Trophoblast cell (in vitro differentiated cells and primary cell): ENCODE data around the gene SAMD5. TPM values are rescaled to one million over a fixed set of nuclear protein-coding genes. Genes with fewer than 3 reads are reported as not detected.

Experiments
- DNase-seq, 2 donors: peaks; one replicate each; pipeline ENCODE4 v3.0.0-alpha.2; 2016
- H2AFZ ChIP-seq: 2 replicates; pipeline ENCODE4 v1.6.1; 2013; ENCODE audit warnings: low read length, moderate library complexity, mild to moderate bottlenecking; ENCODE audit not compliant: insufficient read depth, poor library complexity
- H2AK5ac ChIP-seq: 2 replicates; pipeline ENCODE4 v1.6.1; 2013; ENCODE audit warnings: mild to moderate bottlenecking, low read length
- H2BK120ac ChIP-seq: 2 replicates; pipeline ENCODE4 v1.6.1; 2013; ENCODE audit warnings: low read length, mild to moderate bottlenecking, moderate library complexity; ENCODE audit not compliant: insufficient read depth, poor library complexity
- H2BK12ac ChIP-seq: 2 replicates; pipeline ENCODE4 v1.6.1; 2013; ENCODE audit warnings: mild to moderate bottlenecking, low read length, moderate library complexity
- H2BK5ac ChIP-seq: 2 replicates; pipeline ENCODE4 v1.6.1; 2013; ENCODE audit warnings: low read length, low read depth, moderate library complexity, mild to moderate bottlenecking; ENCODE audit not compliant: poor library complexity
- H3K14ac ChIP-seq: 2 replicates; pipeline ENCODE4 v1.6.1; 2013; ENCODE audit warnings: mild to moderate bottlenecking, low read length
- H3K18ac ChIP-seq: 2 replicates; pipeline ENCODE4 v1.6.1; 2013; ENCODE audit warnings: mild to moderate bottlenecking, low read length
- H3K23ac ChIP-seq: 2 replicates; pipeline ENCODE4 v1.6.1; 2013; ENCODE audit warnings: low read length
- H3K27ac ChIP-seq: 2 replicates; pipeline ENCODE4 v1.5.1; 2013; ENCODE audit warnings: low read depth, mild to moderate bottlenecking, inconsistent platforms, low read length, moderate library complexity
- H3K27me3 ChIP-seq: 2 replicates; pipeline ENCODE4 v1.6.1; 2013; ENCODE audit warnings: inconsistent platforms, mild to moderate bottlenecking, low read length, moderate library complexity; ENCODE audit not compliant: insufficient read depth
- H3K36me3 ChIP-seq, 2 experiments: 1 replicate in 1 of 2; 2 replicates in 1 of 2; pipeline ENCODE4 v1.6.1; 2013; ENCODE audit warnings: low read length in 2 of 2, mild to moderate bottlenecking in 2 of 2, moderate library complexity in 1 of 2; ENCODE audit not compliant: insufficient read depth in 2 of 2, control insufficient read depth in 1 of 2
- H3K4ac ChIP-seq: 2 replicates; pipeline ENCODE4 v1.6.1; 2013; ENCODE audit warnings: low read depth, mild to moderate bottlenecking, low read length, moderate library complexity
- H3K4me1 ChIP-seq, 2 experiments: 1 replicate in 1 of 2; 2 replicates in 1 of 2; pipeline ENCODE4 v1.6.1; 2013; ENCODE audit warnings: low read length in 2 of 2, mild to moderate bottlenecking in 2 of 2, moderate library complexity in 1 of 2; ENCODE audit not compliant: insufficient read depth in 2 of 2, control insufficient read depth in 1 of 2
- H3K4me2 ChIP-seq: 2 replicates; pipeline ENCODE4 v1.6.1; 2013; ENCODE audit warnings: inconsistent platforms, mild to moderate bottlenecking, low read length, moderate library complexity
- H3K4me3 ChIP-seq: 2 replicates; pipeline ENCODE4 v1.5.1; 2013; ENCODE audit warnings: mild to moderate bottlenecking, low read depth, low read length, inconsistent platforms
- H3K79me1 ChIP-seq: one replicate; pipeline ENCODE4 v1.6.1; 2013; ENCODE audit warnings: low read length
- H3K79me2 ChIP-seq: 2 replicates; pipeline ENCODE4 v1.6.1; 2013; ENCODE audit warnings: low read length, mild to moderate bottlenecking; ENCODE audit not compliant: control insufficient read depth, insufficient read depth, poor library complexity
- H3K9ac ChIP-seq: 2 replicates; pipeline ENCODE4 v1.6.1; 2013; ENCODE audit warnings: mild to moderate bottlenecking, low read length
- H3K9me3 ChIP-seq: 2 replicates; pipeline ENCODE4 v1.6.1; 2013; ENCODE audit warnings: low read depth, mild to moderate bottlenecking, control low read depth, inconsistent platforms, low read length; ENCODE audit not compliant: insufficient read depth
- H4K12ac ChIP-seq: 2 replicates; pipeline ENCODE4 v1.6.1; 2013; ENCODE audit warnings: low read depth, mild to moderate bottlenecking, low read length, moderate library complexity
- H4K8ac ChIP-seq: 2 replicates; pipeline ENCODE4 v1.6.1; 2013; ENCODE audit warnings: low read depth, mild to moderate bottlenecking, low read length, moderate library complexity
- H4K91ac ChIP-seq: one replicate; pipeline ENCODE4 v1.6.1; 2013; ENCODE audit warnings: low read depth, mild to moderate bottlenecking, low read length, moderate library complexity
- WGBS: extraction: QIAGEN DNeasy Blood & Tissue Kit; methylation state at CpG from one replicate; pipeline ENCODE4 v1.1.7; 2013; ENCODE audit warnings: missing lambda C conversion rate; ENCODE audit not compliant: insufficient read length, insufficient coverage; ENCODE audit errors: extremely low coverage; 5-methylcytosine and 5-hydroxymethylcytosine counted together
- polyA plus RNA-seq: library from polyadenylated mRNA; stranded (reverse); fragments of 200-250 nt; gene quantifications from 2 replicates; pipeline ENCODE4 v1.2.3, GENCODE V29; 2013

SAMD5 gene
- polyA plus RNA-seq, result 6.4 and 7.1 TPM in 2 replicates

DNA sequence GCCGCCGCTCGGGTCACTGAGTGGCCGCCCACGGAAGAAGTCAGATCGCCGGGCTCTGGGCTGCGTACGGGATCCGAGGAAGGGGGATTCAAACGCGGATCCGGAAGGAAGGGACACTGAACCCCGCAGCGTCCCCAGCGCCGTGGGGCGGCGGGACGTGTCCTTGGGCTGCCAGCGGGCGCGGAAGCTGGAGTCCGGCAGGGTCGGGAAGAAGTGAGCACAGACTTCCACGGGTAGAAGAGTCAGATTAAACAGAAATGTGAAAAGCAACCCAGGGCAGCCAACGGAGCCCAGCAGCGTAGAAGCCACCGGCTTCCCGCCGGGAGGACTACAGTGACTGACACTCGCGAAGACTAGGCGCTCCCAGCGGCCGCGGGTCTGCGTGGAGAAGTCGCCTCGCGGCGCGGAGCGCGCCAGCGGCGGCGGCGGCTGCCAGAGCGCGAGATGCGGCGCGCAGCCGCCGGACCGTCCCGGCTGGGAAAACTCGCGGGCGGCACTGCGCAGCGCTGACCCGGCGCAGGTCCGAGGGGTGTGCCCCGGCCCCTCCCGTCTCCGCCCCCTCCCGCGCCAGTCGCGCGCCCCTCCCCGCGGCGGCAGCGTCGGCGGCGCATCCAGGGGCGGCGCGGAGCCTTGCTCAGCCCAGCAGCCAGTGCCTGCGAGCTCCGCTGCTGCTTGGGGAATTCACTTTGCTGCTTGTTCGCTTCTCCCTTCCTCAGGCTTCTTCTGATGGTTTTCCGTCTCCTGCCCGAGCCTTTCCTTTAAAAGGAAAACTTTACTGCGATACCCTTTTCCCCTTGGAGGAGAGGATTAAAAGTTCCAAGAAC lies at the start of gene SAMD5:
Gene SAMD5 (plus strand): TSS at position 649 of the 824 bp plus-strand sequence. CDS start 239 bp downstream, outside the sequence.
- peak within 1 kb of the TSS; percentile 82 for H3K4me3 ChIP-seq
- DNase-seq, result peak; percentile 29 to 56
- H3K18ac ChIP-seq, result peak within 1 kb of the TSS; percentile 39
- H3K27me3 ChIP-seq, result peaks cover 22% of the 10 kb centered on the region
- no CpG with 5 or more reads among the region's 90 CpGs for WGBS
- H3K79me1 ChIP-seq, result no peaks in the 10 kb centered on the region
- H2BK5ac ChIP-seq, result no peak within 1 kb of the TSS
- H2AFZ ChIP-seq, result peak within 1 kb of the TSS; percentile 24
- H3K9ac ChIP-seq, result peak within 1 kb of the TSS; percentile 76
- H3K4ac ChIP-seq, result no peak within 1 kb of the TSS
- H4K91ac ChIP-seq, result peak within 1 kb of the TSS; percentile 51
- H3K14ac ChIP-seq, result peak within 1 kb of the TSS; percentile 46
- H3K27ac ChIP-seq, result no peak within 1 kb of the TSS
- peaks cover 4% of the 10 kb centered on the region for H3K79me2 ChIP-seq
- H3K9me3 ChIP-seq, result no peaks in the 10 kb centered on the region
- no peaks in the 10 kb centered on the region for H3K36me3 ChIP-seq
- H2BK12ac ChIP-seq, result peak within 1 kb of the TSS; percentile 18
- peak within 1 kb of the TSS; percentile 15 for H4K8ac ChIP-seq
- peak within 1 kb of the TSS; percentile 91 for H3K4me2 ChIP-seq
- H4K12ac ChIP-seq, result no peak within 1 kb of the TSS
- no peak within 1 kb of the TSS for H3K23ac ChIP-seq
- H3K4me1 ChIP-seq, result peaks cover 4 to 10% of the 10 kb centered on the region in 2 experiments
- H2BK120ac ChIP-seq, result peak within 1 kb of the TSS; percentile 2
- H2AK5ac ChIP-seq, result no peak within 1 kb of the TSS

- Histone ChIP-seq H3K4me3 (no peak overlapping the region), H3K18ac (no peak overlapping the region), H4K12ac (no peak overlapping the region), H2BK5ac (no peak overlapping the region), H3K9ac (no peak overlapping the region), H3K79me2 (no peaks in the 10 kb centered on the region), H3K36me3 (no peaks in the 10 kb centered on the region), H3K27ac (no peak overlapping the region), H4K8ac (no peak overlapping the region), H4K91ac (no peak overlapping the region), H3K9me3 (no peaks in the 10 kb centered on the region), H2AFZ (no peak overlapping the region), H3K4me2 (no peak overlapping the region), H3K23ac (no peak overlapping the region), H2AK5ac (no peak overlapping the region), H3K14ac (no peak overlapping the region), H2BK12ac (no peak overlapping the region), H3K4me1 (peaks cover 0 to 2% of the 10 kb centered on the region in 2 experiments), H2BK120ac (no peak overlapping the region), H3K79me1 (peaks cover 4% of the 10 kb centered on the region), H3K27me3 (no peaks in the 10 kb centered on the region), H3K4ac (no peak overlapping the region)
- no CpG with 5 or more reads among the region's 1 CpG for WGBS
- no peak for DNase-seq
Measured at GRCh38 chr6:147459780-147460179, 48.7 kb upstream of the SAMD5 start.

DNA sequence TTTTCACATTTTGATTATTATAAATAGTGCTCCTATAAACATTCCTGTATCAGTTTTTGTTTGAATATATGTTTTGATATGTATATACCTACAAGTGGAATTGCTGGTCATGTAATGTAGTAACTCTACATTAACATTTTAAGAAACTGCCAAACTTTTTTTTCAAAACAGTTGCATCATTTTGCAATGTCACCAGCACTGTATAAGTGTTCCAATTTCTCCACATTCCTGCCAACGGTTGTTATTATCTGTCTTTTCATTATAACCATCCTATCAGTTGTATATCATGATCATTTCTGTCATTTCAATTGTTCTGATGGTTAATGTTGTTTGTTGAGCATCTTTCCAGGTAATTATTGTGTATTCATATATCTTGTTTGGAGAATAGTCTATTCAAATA lies 44.8 kb upstream of the SAMD5 start:
- H2AK5ac ChIP-seq, result no peak overlapping the region
- H3K4me2 ChIP-seq, result no peak overlapping the region
- no peak overlapping the region for H3K4ac ChIP-seq
- no peak overlapping the region for H3K4me3 ChIP-seq
- H3K36me3 ChIP-seq, result no peaks in the 10 kb centered on the region
- no peak overlapping the region for H4K8ac ChIP-seq
- WGBS, result no CpG with 5 or more reads among the region's 1 CpG
- H3K27ac ChIP-seq, result no peak overlapping the region
- H3K79me2 ChIP-seq, result no peaks in the 10 kb centered on the region
- H3K14ac ChIP-seq, result no peak overlapping the region
- no peaks in the 10 kb centered on the region for H3K27me3 ChIP-seq
- H3K9me3 ChIP-seq, result no peaks in the 10 kb centered on the region
- no peak overlapping the region for H4K12ac ChIP-seq
- H2BK12ac ChIP-seq, result no peak overlapping the region
- H2BK120ac ChIP-seq, result no peak overlapping the region
- no peak overlapping the region for H3K18ac ChIP-seq
- H3K9ac ChIP-seq, result no peak overlapping the region
- H2BK5ac ChIP-seq, result no peak overlapping the region
- H4K91ac ChIP-seq, result no peak overlapping the region
- no peak for DNase-seq
- H3K23ac ChIP-seq, result no peak overlapping the region
- no peak overlapping the region for H2AFZ ChIP-seq
- no peaks in the 10 kb centered on the region for H3K79me1 ChIP-seq
- no peaks in the 10 kb centered on the region for H3K4me1 ChIP-seq

DNA sequence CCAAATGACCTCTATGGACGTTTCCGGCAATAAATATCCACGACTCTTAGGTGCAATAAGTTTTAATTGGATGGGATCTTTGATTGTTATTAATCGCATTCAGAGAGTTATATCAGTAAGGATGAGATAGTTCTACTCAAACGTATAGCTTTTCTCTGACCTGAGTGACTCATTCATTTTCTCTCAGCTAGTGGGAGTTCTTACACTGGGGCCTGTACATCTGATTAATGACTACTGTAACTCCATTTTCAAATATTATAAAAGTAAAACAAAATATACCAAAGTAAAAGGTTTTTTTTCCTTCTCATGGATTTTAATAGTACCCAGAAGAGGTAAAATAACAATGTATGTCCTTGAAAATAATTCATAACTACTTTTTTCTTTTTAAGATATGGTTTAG lies 41.1 kb upstream of the SAMD5 start:
- Histone ChIP-seq H4K8ac (no peak overlapping the region), H3K27ac (no peak overlapping the region), H2AFZ (no peak overlapping the region), H3K36me3 (no peaks in the 10 kb centered on the region), H2BK5ac (no peak overlapping the region), H2BK12ac (no peak overlapping the region), H3K4me3 (no peak overlapping the region), H3K18ac (no peak overlapping the region), H3K4ac (no peak overlapping the region), H4K91ac (no peak overlapping the region), H4K12ac (no peak overlapping the region), H2BK120ac (no peak overlapping the region), H3K9ac (no peak overlapping the region), H3K27me3 (no peaks in the 10 kb centered on the region), H3K9me3 (no peaks in the 10 kb centered on the region), H3K4me2 (no peak overlapping the region), H3K23ac (no peak overlapping the region), H3K79me1 (no peaks in the 10 kb centered on the region), H3K14ac (no peak overlapping the region), H2AK5ac (no peak overlapping the region), H3K4me1 (no peaks in the 10 kb centered on the region), H3K79me2 (no peaks in the 10 kb centered on the region)
- no CpG with 5 or more reads among the region's 5 CpGs for WGBS
- no peak for DNase-seq
